Panc1 (cell line): ENCODE results near the gene ZNF326. TPM values are rescaled to one million over a fixed set of nuclear protein-coding genes. Genes with fewer than 3 reads are reported as not detected.

Source experiments
- ATAC-seq: fragments of 200-7000 bp; cut with Tn5 transposase; 2 replicates; pipeline ENCODE4 v1.9.1; 2020; ENCODE audit warnings: mild to moderate bottlenecking, moderate library complexity
- BruUV-seq: library from RNA; stranded (reverse); fragments of 400-500 nt; replicated peaks from 2 replicates; lab custom pipeline; 2021; lab: Mats Ljungman, UMichigan
- CTCF ChIA-PET: fragments of 300-600 bp; sonication (Branson Sonifier 250); formaldehyde crosslinking; loops from one replicate; lab custom pipeline; 2022; ENCODE audit warnings: antibody characterized with exemption; lab: Charles Lee
- POLR2A ChIA-PET: fragments of 300-600 bp; sonication (Branson Sonifier 250); formaldehyde crosslinking; loops from one replicate; lab custom pipeline; 2022; ENCODE audit warnings: antibody characterized with exemption; lab: Charles Lee
- DNase-seq: peaks from one replicate; pipeline ENCODE4 v3.0.0-alpha.2; 2010; ENCODE audit warnings: low read depth, low spot score
- H3K27ac ChIP-seq: 2 replicates; pipeline ENCODE4 v1.5.1; 2011; ENCODE audit warnings: mild to moderate bottlenecking, low read length, inconsistent platforms
- H3K27me3 ChIP-seq: fragments of 200-500 bp; sonication (Bioruptor generic); 2 replicates; pipeline ENCODE4 v1.6.0; 2014; ENCODE audit warnings: low read length, inconsistent platforms; ENCODE audit not compliant: control insufficient read depth, insufficient read depth
- H3K36me3 ChIP-seq: fragments of 200-500 bp; sonication (Bioruptor generic); 2 replicates; pipeline ENCODE4 v1.5.1; 2014; ENCODE audit warnings: inconsistent platforms, mild to moderate bottlenecking, low read length, moderate library complexity; ENCODE audit not compliant: control insufficient read depth, insufficient read depth
- H3K4me1 ChIP-seq: 2 replicates; pipeline ENCODE4 v1.5.1; 2011; ENCODE audit warnings: inconsistent platforms, mild to moderate bottlenecking, low read length, moderate library complexity; ENCODE audit not compliant: control insufficient read depth, insufficient read depth
- H3K4me3 ChIP-seq, 2 experiments: 2 replicates each; pipeline ENCODE4 v1.5.1; 2011 to 2012; ENCODE audit warnings: low read depth in 2 of 2, low read length in 2 of 2, mild to moderate bottlenecking in 2 of 2, inconsistent platforms in 1 of 2, moderate library complexity in 1 of 2
- H3K9me3 ChIP-seq: fragments of 200-500 bp; sonication (Bioruptor generic); 2 replicates; pipeline ENCODE4 v1.5.1; 2014; ENCODE audit warnings: low read depth, mild to moderate bottlenecking, inconsistent platforms, low read length, moderate library complexity; ENCODE audit not compliant: control insufficient read depth, insufficient read depth
- CTCF ChIP-seq: fragments of 450-650 bp; IDR thresholded peaks from 2 replicates; pipeline ENCODE4 v1.5.1; 2017; ENCODE audit warnings: mild to moderate bottlenecking
- POLR2AphosphoS5 ChIP-seq: IDR thresholded peaks from 2 replicates; pipeline ENCODE4 v1.6.1; 2012; ENCODE audit warnings: mild to moderate bottlenecking, low read depth, low read length, moderate library complexity
- REST ChIP-seq, 2 experiments: IDR thresholded peaks; 2 replicates each; pipeline ENCODE4 v1.6.1; 2011 to 2012; ENCODE audit warnings: low read depth in 2 of 2, control low read depth in 1 of 2, low read length in 1 of 2, mild to moderate bottlenecking in 1 of 2, moderate library complexity in 1 of 2; ENCODE audit not compliant: insufficient read depth in 1 of 2
- SIN3A ChIP-seq: IDR thresholded peaks from 2 replicates; pipeline ENCODE4 v1.6.1; 2012; ENCODE audit warnings: low read depth, mild to moderate bottlenecking, low read length, moderate library complexity, borderline replicate concordance; ENCODE audit not compliant: insufficient read depth
- TCF7L2 ChIP-seq: IDR thresholded peaks from 2 replicates; pipeline ENCODE4 v1.6.1; 2011; ENCODE audit warnings: mild to moderate bottlenecking, low read depth, low read length, inconsistent platforms
- in situ Hi-C: cut with HindIII; loops from 2 replicates; pipeline ENCODE4 v1.10.0; 2016; ENCODE audit warnings: low sequenced_read_pairs, low pct_unique_long_range_greater_than_20kb
- intact Hi-C: fragments of 100-400 bp; cut with micrococcal nuclease; formaldehyde crosslinking; loops from one replicate; pipeline ENCODE4 v1.10.0; 2022; ENCODE audit not compliant: unreplicated experiment
- total RNA-seq: library from RNA; stranded (reverse); gene quantifications from one replicate; pipeline ENCODE4 v1.2.1, GENCODE V29; 2021; ENCODE audit not compliant: unreplicated experiment

The ZNF326 gene
- total RNA-seq, 1 experiment from 2014 or later: 19.7 TPM

GRCh38 chr1:89974256-89974655 lies 20.7 kb upstream of the ZNF326 start:
- CTCF ChIA-PET: no interaction called here
- intact Hi-C loops: no loop called here

GRCh38 chr1:89974696-89975470 lies 20.0 kb upstream of the ZNF326 start:
- Histone ChIP-seq H3K36me3 (no peaks in the 10 kb centered on the region), H3K4me1 (no peaks in the 10 kb centered on the region), H3K27me3 (no peaks in the 10 kb centered on the region), H3K9me3 (no peaks in the 10 kb centered on the region), H3K4me3 (no peak overlapping the region), H3K27ac (no peak overlapping the region)
- in situ Hi-C loops (no loop called here), intact Hi-C loops (no loop called here)
- DNase-seq: no peak
- ChIA-PET CTCF (no interaction called here), POLR2A (interaction anchor here (0.7 kb wide), 1 partner anchor 16 kb away, joined by 3 read pairs; no protein-coding TSS in a partner anchor)
- no peak for ATAC-seq
- no peak for TF ChIP-seq REST (IDR thresholded peaks at IDR 0.05; ENCODE audit: insufficient read depth in 1 of 2, low read depth in 2 of 2, low read length in 1 of 2)
- no peak for TF ChIP-seq CTCF
- no peak for TF ChIP-seq POLR2AphosphoS5
- no peak for TF ChIP-seq SIN3A
- TF ChIP-seq TCF7L2: no peak
- BruUV-seq: no TSS peak

More at GRCh38 chr1:89974256-89974655, 20.7 kb upstream of the ZNF326 start:
- no peaks in the 10 kb centered on the region for H3K4me1 ChIP-seq
- TF ChIP-seq CTCF: no peak
- no peak for TF ChIP-seq POLR2AphosphoS5
- TF ChIP-seq SIN3A: no peak
- no peak for TF ChIP-seq TCF7L2
- no peak for TF ChIP-seq REST (IDR thresholded peaks at IDR 0.05; ENCODE audit: insufficient read depth in 1 of 2, low read depth in 2 of 2, low read length in 1 of 2)
- no peak overlapping the region for H3K4me3 ChIP-seq
- no TSS peak for BruUV-seq
- DNase-seq: no peak
- POLR2A ChIA-PET: no interaction called here
- H3K36me3 ChIP-seq: no peaks in the 10 kb centered on the region
- H3K9me3 ChIP-seq: no peaks in the 10 kb centered on the region
- H3K27ac ChIP-seq: no peak overlapping the region
- H3K27me3 ChIP-seq: no peaks in the 10 kb centered on the region
- in situ Hi-C loops: no loop called here
- ATAC-seq: no peak
